ENCODE measurements around the gene ZBTB34.

The ZBTB34 gene

GRCh38 chr9:126844085-126844484 lies 16.4 kb upstream of the ZBTB34 start:
- DNase-seq (ENCODE audit: low read depth) = no peak

GRCh38 chr9:126847051-126847450 lies 13.4 kb upstream of the ZBTB34 start:
- DNase-seq (ENCODE audit: low read depth) = no peak

- no peak for DNase-seq (ENCODE audit: low read depth)
These were observed 10.7 kb upstream of the ZBTB34 start for GRCh38 chr9:126849591-126850225.

- DNase-seq (ENCODE audit: low read depth) = no peak
These were observed 9.1 kb upstream of the ZBTB34 start for GRCh38 chr9:126851286-126851880.

- no peak for DNase-seq (ENCODE audit: low read depth)
These were observed 8.3 kb upstream of the ZBTB34 start for GRCh38 chr9:126852086-126852688.

GRCh38 chr9:126853667-126854066 lies 6.8 kb upstream of the ZBTB34 start:
- DNase-seq (ENCODE audit: low read depth) = no peak

- DNase-seq (ENCODE audit: low read depth) = no peak
These were observed 5.7 kb upstream of the ZBTB34 start for GRCh38 chr9:126854734-126855133.

GRCh38 chr9:126856326-126856877 lies 4.0 kb upstream of the ZBTB34 start:
- no peak for DNase-seq (ENCODE audit: low read depth)

GRCh38 chr9:126857261-126857960 lies 3.0 kb upstream of the ZBTB34 start:
- DNase-seq (ENCODE audit: low read depth) = no peak

GRCh38 chr9:126859111-126859510 lies 1.3 kb upstream of the ZBTB34 start:
- no peak for DNase-seq (ENCODE audit: low read depth)

- no peak for DNase-seq (ENCODE audit: low read depth)
These were observed 473 bp downstream of the ZBTB34 start for GRCh38 chr9:126860757-126861466.

GRCh38 chr9:126861707-126862103 lies 1.3 kb downstream of the ZBTB34 start:
- no peak for DNase-seq (ENCODE audit: low read depth)

- DNase-seq (ENCODE audit: low read depth) = no peak
These were observed 1.8 kb downstream of the ZBTB34 start for GRCh38 chr9:126862104-126862761.

- DNase-seq (ENCODE audit: low read depth) = no peak
These were observed 4.3 kb downstream of the ZBTB34 start for GRCh38 chr9:126864771-126865170.

- DNase-seq (ENCODE audit: low read depth) = no peak
These were observed 8.9 kb downstream of the ZBTB34 start for GRCh38 chr9:126869368-126869767.

GRCh38 chr9:126872516-126872915 lies 12.1 kb downstream of the ZBTB34 start:
- no peak for DNase-seq (ENCODE audit: low read depth)

- no peak for DNase-seq (ENCODE audit: low read depth)
These were observed 14.3 kb downstream of the ZBTB34 start for GRCh38 chr9:126874546-126875314.

GRCh38 chr9:126875756-126876510 lies 15.5 kb downstream of the ZBTB34 start:
- DNase-seq (ENCODE audit: low read depth) = no peak

- no peak for DNase-seq (ENCODE audit: low read depth)
These were observed 16.1 kb downstream of the ZBTB34 start for GRCh38 chr9:126876531-126876930.

GRCh38 chr9:126877418-126877817 lies 17.0 kb downstream of the ZBTB34 start:
- no peak for DNase-seq (ENCODE audit: low read depth)
